IPS-15b (cell line): ENCODE data around the gene TRIM66.

Experiments
- H3K27me3 ChIP-seq: one replicate; pipeline ENCODE4 v1.6.1; 2013; ENCODE audit warnings: low read length; ENCODE audit not compliant: control insufficient read depth, insufficient read depth
- H3K36me3 ChIP-seq: one replicate; pipeline ENCODE4 v1.6.1; 2013; ENCODE audit warnings: low read length; ENCODE audit not compliant: control insufficient read depth, insufficient read depth
- H3K4me1 ChIP-seq: one replicate; pipeline ENCODE4 v1.6.1; 2013; ENCODE audit warnings: mild to moderate bottlenecking, low read length; ENCODE audit not compliant: control insufficient read depth, insufficient read depth
- H3K4me3 ChIP-seq: one replicate; pipeline ENCODE4 v1.5.1; 2013; ENCODE audit warnings: low read depth, low read length
- H3K9ac ChIP-seq: one replicate; pipeline ENCODE4 v1.6.1; 2013; ENCODE audit warnings: low read depth, mild to moderate bottlenecking, low read length
- H3K9me3 ChIP-seq: one replicate; pipeline ENCODE4 v1.6.1; 2013; ENCODE audit warnings: mild to moderate bottlenecking, low read length; ENCODE audit not compliant: control insufficient read depth, insufficient read depth

The TRIM66 gene

GRCh38 chr11:8720868-8721608 lies 38.6 kb upstream of the TRIM66 start:
- peaks cover 4% of the 10 kb centered on the region for H3K36me3 ChIP-seq
- no peak overlapping the region for H3K9ac ChIP-seq
- no peaks in the 10 kb centered on the region for H3K27me3 ChIP-seq
- H3K9me3 ChIP-seq: no peaks in the 10 kb centered on the region
- H3K4me3 ChIP-seq: no peak overlapping the region
- H3K4me1 ChIP-seq: peaks cover 11% of the 10 kb centered on the region

- Histone ChIP-seq H3K36me3 (peaks cover 7% of the 10 kb centered on the region), H3K27me3 (no peaks in the 10 kb centered on the region), H3K9ac (no peak overlapping the region), H3K4me1 (peaks cover 11% of the 10 kb centered on the region), H3K9me3 (no peaks in the 10 kb centered on the region), H3K4me3 (no peak overlapping the region)
Measured at GRCh38 chr11:8720352-8720751, 37.9 kb upstream of the TRIM66 start.

- Histone ChIP-seq H3K9me3 (no peaks in the 10 kb centered on the region), H3K27me3 (no peaks in the 10 kb centered on the region), H3K9ac (no peak overlapping the region), H3K4me1 (peaks cover 11% of the 10 kb centered on the region), H3K36me3 (peaks cover 9% of the 10 kb centered on the region), H3K4me3 (no peak overlapping the region)
Measured at GRCh38 chr11:8719721-8720120, 37.3 kb upstream of the TRIM66 start.

- Histone ChIP-seq H3K9ac (no peak overlapping the region), H3K36me3 (peaks cover 9% of the 10 kb centered on the region), H3K9me3 (no peaks in the 10 kb centered on the region), H3K4me3 (no peak overlapping the region), H3K4me1 (peaks cover 11% of the 10 kb centered on the region), H3K27me3 (no peaks in the 10 kb centered on the region)
Measured at GRCh38 chr11:8719211-8719649, 36.8 kb upstream of the TRIM66 start.

- Histone ChIP-seq H3K9ac (no peak overlapping the region), H3K4me3 (no peak overlapping the region), H3K36me3 (peaks cover 9% of the 10 kb centered on the region), H3K4me1 (peaks cover 11% of the 10 kb centered on the region), H3K27me3 (no peaks in the 10 kb centered on the region), H3K9me3 (no peaks in the 10 kb centered on the region)
Measured at GRCh38 chr11:8717876-8718753, 35.6 kb upstream of the TRIM66 start.

GRCh38 chr11:8717544-8717875 lies 35.0 kb upstream of the TRIM66 start:
- Histone ChIP-seq H3K4me1 (peaks cover 11% of the 10 kb centered on the region), H3K27me3 (no peaks in the 10 kb centered on the region), H3K9ac (no peak overlapping the region), H3K36me3 (peaks cover 9% of the 10 kb centered on the region), H3K9me3 (no peaks in the 10 kb centered on the region), H3K4me3 (no peak overlapping the region)

- H3K9ac ChIP-seq: no peak overlapping the region
Measured at GRCh38 chr11:8715501-8715900, 33.0 kb upstream of the TRIM66 start.

GRCh38 chr11:8714622-8715225 lies 32.3 kb upstream of the TRIM66 start:
- peaks cover 2% of the 10 kb centered on the region for H3K4me1 ChIP-seq
- no peaks in the 10 kb centered on the region for H3K27me3 ChIP-seq
- no peaks in the 10 kb centered on the region for H3K9me3 ChIP-seq
- peaks cover 15% of the 10 kb centered on the region for H3K36me3 ChIP-seq
- H3K9ac ChIP-seq: no peak overlapping the region
- H3K4me3 ChIP-seq: no peak overlapping the region

More at GRCh38 chr11:8715501-8715900, 33.0 kb upstream of the TRIM66 start:
- Histone ChIP-seq H3K27me3 (no peaks in the 10 kb centered on the region), H3K4me1 (peaks cover 2% of the 10 kb centered on the region), H3K36me3 (peaks cover 13% of the 10 kb centered on the region), H3K9me3 (no peaks in the 10 kb centered on the region), H3K4me3 (no peak overlapping the region)

- Histone ChIP-seq H3K9ac (no peak overlapping the region), H3K27me3 (no peaks in the 10 kb centered on the region), H3K4me3 (no peak overlapping the region), H3K4me1 (peaks cover 2% of the 10 kb centered on the region), H3K9me3 (no peaks in the 10 kb centered on the region), H3K36me3 (peaks cover 15% of the 10 kb centered on the region)
Measured at GRCh38 chr11:8713760-8714454, 31.4 kb upstream of the TRIM66 start.

- H3K27me3 ChIP-seq: no peaks in the 10 kb centered on the region
- H3K9ac ChIP-seq: no peak overlapping the region
- peaks cover 2% of the 10 kb centered on the region for H3K4me1 ChIP-seq
- peaks cover 18% of the 10 kb centered on the region for H3K36me3 ChIP-seq
- H3K9me3 ChIP-seq: no peaks in the 10 kb centered on the region
- H3K4me3 ChIP-seq: no peak overlapping the region
Measured at GRCh38 chr11:8712506-8712905, 30.0 kb upstream of the TRIM66 start.

GRCh38 chr11:8711895-8712442 lies 29.5 kb upstream of the TRIM66 start:
- Histone ChIP-seq H3K9me3 (no peaks in the 10 kb centered on the region), H3K4me3 (no peak overlapping the region), H3K4me1 (peaks cover 2% of the 10 kb centered on the region), H3K27me3 (no peaks in the 10 kb centered on the region), H3K36me3 (peaks cover 16% of the 10 kb centered on the region), H3K9ac (no peak overlapping the region)
